Measurements from ENCODE around the gene NKD1. TPM values are rescaled to one million over a fixed set of nuclear protein-coding genes. Genes with fewer than 3 reads are reported as not detected.

NKD1 gene
- total and polyA plus RNA-seq, 2 of the 8 experiments (the other 6 are each of a cell fraction or from before 2014, with no cell fraction given) = 0.70 to 4.5 TPM

DNA sequence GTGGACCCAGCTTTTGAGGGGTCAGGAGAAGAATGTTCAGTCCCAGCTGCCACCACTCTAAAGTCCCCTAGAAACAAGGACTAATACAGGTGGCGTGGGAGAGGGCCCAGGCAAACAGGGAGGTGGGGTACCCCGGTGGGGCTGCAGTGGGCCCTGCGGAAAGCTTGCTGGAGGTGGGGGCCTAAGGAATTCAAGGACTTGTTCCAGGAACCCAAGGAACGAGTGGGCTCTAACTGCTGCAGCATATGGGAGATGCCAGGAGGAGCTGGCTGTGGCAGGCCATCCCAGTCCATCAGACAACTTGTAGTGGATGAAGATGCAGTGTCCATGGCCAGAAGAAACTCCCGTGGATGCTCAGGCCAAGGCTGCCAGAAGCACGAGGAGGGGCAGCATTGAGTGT is 122.3 kb downstream of the NKD1 start:
- Histone ChIP-seq H3K79me2 (ENCODE audit: control insufficient read depth in 1 of 2, insufficient read depth in 2 of 2, low read length in 2 of 2) (no peaks in the 10 kb centered on the region), H2AFZ (ENCODE audit: low read length) (no peak overlapping the region), H3K23ac (ENCODE audit: insufficient read length) (no peak overlapping the region), H3K4me2 (ENCODE audit: insufficient read depth in 1 of 2, low read depth in 2 of 2, low read length in 2 of 2) (no peak overlapping the region), H3K9ac (replicated peaks in 1 of 4; ENCODE audit: extremely low read depth in 1 of 4, low read depth in 3 of 4, low read length in 3 of 4) (no peak overlapping the region), H3K4me1 (replicated peaks in 1 of 4; ENCODE audit: control insufficient read depth in 3 of 4, insufficient read depth in 4 of 4, low read length in 3 of 4) (peaks cover 0 to 2% (median 0%) of the 10 kb centered on the region in 4 experiments; a peak in 1 of 7 replicates), H2BK12ac (ENCODE audit: low read depth, low read length) (no peak overlapping the region), H2BK20ac (ENCODE audit: low read length) (no peak overlapping the region), H2BK15ac (ENCODE audit: low read length) (no peak overlapping the region), H4K8ac (ENCODE audit: extremely low read depth, insufficient read depth, low read length) (no peak overlapping the region), H3K27me3 (replicated peaks in 1 of 4; ENCODE audit: control insufficient read depth in 3 of 4, extremely low read depth in 1 of 4, insufficient read depth in 3 of 4, low read length in 3 of 4) (no peaks in the 10 kb centered on the region), H3K56ac (replicated peaks; ENCODE audit: insufficient read length, low read depth, low read length) (no peak overlapping the region), H3K9me3 (ENCODE audit: insufficient read depth in 2 of 2, low read depth in 1 of 2, low read length in 1 of 2) (peaks cover 13 to 20% of the 10 kb centered on the region in 2 experiments), H3K23me2 (ENCODE audit: low read depth, low read length) (no peaks in the 10 kb centered on the region; the same call in 1 of the 2 replicates), H3K14ac (ENCODE audit: insufficient read length) (no peak overlapping the region), H4K5ac (ENCODE audit: insufficient read length, low read depth, low read length) (no peak overlapping the region), H3K4ac (replicated peaks; ENCODE audit: insufficient read length, low read depth, low read length) (no peak overlapping the region), H3K27ac (ENCODE audit: low read depth, low read length) (no peak overlapping the region), H4K20me1 (replicated peaks in 1 of 2; ENCODE audit: control insufficient read depth in 1 of 2, insufficient read depth in 2 of 2, low read length in 2 of 2) (no peaks in the 10 kb centered on the region), H2AK5ac (ENCODE audit: low read depth, low read length) (no peak overlapping the region), H4K91ac (replicated peaks; ENCODE audit: insufficient read length, low read length) (no peak overlapping the region), H3K79me1 (ENCODE audit: low read depth, low read length) (no peaks in the 10 kb centered on the region), H2BK120ac (replicated peaks; ENCODE audit: low read depth, low read length) (no peak overlapping the region), H3K4me3 (ENCODE audit: extremely low read depth in 1 of 4, insufficient read depth in 2 of 4, low read depth in 3 of 4, low read length in 4 of 4) (no peak overlapping the region), H3K36me3 (ENCODE audit: control insufficient read depth in 2 of 4, insufficient read depth in 4 of 4, low read length in 3 of 4) (no peaks in the 10 kb centered on the region), H2BK5ac (ENCODE audit: low read depth, low read length) (no peak overlapping the region), H3K18ac (ENCODE audit: extremely low read depth, low read length) (no peak overlapping the region)
- TF ChIP-seq YY1 (IDR thresholded peaks at IDR 0.05; ENCODE audit: low read depth, low read length) (no peak), MAFK (IDR thresholded peaks at IDR 0.05; ENCODE audit: low read depth, low read length) (no peak), BACH1 (IDR thresholded peaks at IDR 0.05; ENCODE audit: low read length) (no peak), TBP (IDR thresholded peaks at IDR 0.05; ENCODE audit: low read depth, low read length) (no peak), EP300 (IDR thresholded peaks at IDR 0.05; ENCODE audit: borderline replicate concordance in 1 of 2, low read depth in 2 of 2, low read length in 2 of 2) (no peak), RFX5 (IDR thresholded peaks at IDR 0.05; ENCODE audit: borderline replicate concordance, low read depth, low read length) (no peak), POLR2A (IDR thresholded peaks at IDR 0.05; ENCODE audit: control extremely low read depth in 1 of 2, low read depth in 2 of 2, low read length in 2 of 2) (no peak), USF2 (IDR thresholded peaks at IDR 0.05; ENCODE audit: low read length) (no peak), CTBP2 (IDR thresholded peaks at IDR 0.05; ENCODE audit: borderline replicate concordance, insufficient read depth, insufficient read length, low read length) (no peak), PHF8 (conservative IDR thresholded peaks at IDR 0.05; ENCODE audit: low read depth, low read length) (no peak), KDM5A (IDR thresholded peaks at IDR 0.05; ENCODE audit: low read length) (no peak), SAP30 (IDR thresholded peaks at IDR 0.05; ENCODE audit: insufficient read depth, insufficient replicate concordance, low read length) (no peak), KDM4A (IDR thresholded peaks at IDR 0.05; ENCODE audit: low read depth, low read length, severe bottlenecking) (no peak), JUN (IDR thresholded peaks at IDR 0.05; ENCODE audit: low read depth, low read length) (no peak)
- 94% methylated on average over 6 of the region's 6 CpGs; no CpG with 5 or more reads in 1 of the 2 experiments for WGBS, 2 experiments (ENCODE audit: extremely low coverage in 1 of 2, insufficient coverage in 1 of 2, insufficient read length in 1 of 2, insufficient replicate concordance in 2 of 2, low coverage in 1 of 2, low lambda C conversion rate in 2 of 2, missing lambda C conversion rate in 1 of 2)
- CTCF ChIA-PET (ENCODE audit: partially characterized antibody) = interaction anchor here (1.2 to 21.1 kb wide), 10 partner anchors 5 to 421 kb away, joined by 3 to 279 read pairs (median 6); no protein-coding TSS in a partner anchor
- no peak for FAIRE-seq
- POLR2A ChIA-PET (ENCODE audit: partially characterized antibody) = no interaction called here
- DNase-seq (ENCODE audit: low read depth in 1 of 2, low spot score in 2 of 2) = no peak

Measured in H1 (cell line).